Measurements from ENCODE around the gene LCE1D.

LCE1D gene, protein sequence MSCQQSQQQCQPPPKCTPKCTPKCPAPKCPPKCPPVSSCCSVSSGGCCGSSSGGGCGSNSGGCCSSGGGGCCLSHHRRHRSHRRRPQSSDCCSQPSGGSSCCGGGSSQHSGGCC

DNA sequence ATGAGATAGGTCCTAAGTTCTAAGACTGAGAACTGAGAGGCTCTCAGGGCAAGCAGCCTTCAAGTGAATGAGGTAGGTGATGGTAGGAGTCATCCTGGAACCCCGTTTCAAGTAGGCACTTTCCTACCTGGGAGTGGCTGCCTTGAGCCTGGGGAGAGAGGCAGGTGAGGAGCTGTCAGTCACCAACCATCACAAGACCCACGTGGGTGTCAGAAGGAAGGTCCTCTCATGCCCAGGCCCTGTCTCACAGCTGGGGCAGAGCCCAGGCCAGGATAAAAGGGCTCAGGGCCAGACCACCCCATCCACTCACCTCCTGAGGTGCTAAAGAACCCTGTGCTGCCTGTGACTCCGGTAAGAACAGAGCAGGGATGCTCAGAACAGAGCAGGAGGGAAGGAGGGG, at the start of gene LCE1D:
LCE1D (plus strand) TSS at position 301 of the 400 bp plus-strand sequence. CDS start 1,074 bp downstream, outside the sequence.
- DNase-seq: no peak

DNA sequence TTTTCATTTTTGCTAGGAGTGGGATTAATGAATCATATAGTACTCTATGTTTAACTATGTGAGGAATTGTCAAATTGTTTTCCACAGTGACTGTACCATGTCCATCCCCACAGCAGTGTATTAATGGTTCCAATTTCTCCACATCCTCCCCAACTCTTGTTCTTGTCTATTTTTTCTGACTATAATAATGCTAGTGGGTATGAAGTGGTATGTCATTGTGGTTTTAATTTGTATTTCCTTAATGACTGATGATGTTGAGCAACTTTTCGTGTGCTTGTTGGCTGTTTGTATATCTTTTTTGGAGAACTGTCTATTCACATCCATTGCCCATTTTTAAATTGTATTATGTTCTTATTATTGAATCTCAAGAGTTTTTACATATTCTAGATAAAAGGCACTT, 48.7 kb upstream of the LCE1D start:
- DNase-seq: no peak

DNA sequence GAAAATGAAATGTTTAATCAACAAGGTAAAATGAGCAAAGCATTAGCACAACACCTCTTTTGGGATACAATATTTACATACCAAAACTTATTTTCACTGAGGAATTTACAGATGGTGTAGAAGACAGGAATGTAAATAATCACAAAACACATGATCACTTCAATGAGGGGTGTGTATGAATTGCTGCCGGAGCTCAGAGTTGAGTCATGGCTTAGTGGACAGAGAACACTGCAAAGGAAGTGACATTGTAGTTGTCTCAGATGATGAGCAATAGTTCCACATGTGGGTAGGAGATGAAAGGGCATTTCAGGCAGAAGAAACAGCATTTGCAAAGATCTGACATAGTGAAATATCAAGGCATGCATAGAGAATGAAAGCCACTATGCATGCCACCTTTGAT, 44.3 kb upstream of the LCE1D start:
- no peak for DNase-seq

DNA sequence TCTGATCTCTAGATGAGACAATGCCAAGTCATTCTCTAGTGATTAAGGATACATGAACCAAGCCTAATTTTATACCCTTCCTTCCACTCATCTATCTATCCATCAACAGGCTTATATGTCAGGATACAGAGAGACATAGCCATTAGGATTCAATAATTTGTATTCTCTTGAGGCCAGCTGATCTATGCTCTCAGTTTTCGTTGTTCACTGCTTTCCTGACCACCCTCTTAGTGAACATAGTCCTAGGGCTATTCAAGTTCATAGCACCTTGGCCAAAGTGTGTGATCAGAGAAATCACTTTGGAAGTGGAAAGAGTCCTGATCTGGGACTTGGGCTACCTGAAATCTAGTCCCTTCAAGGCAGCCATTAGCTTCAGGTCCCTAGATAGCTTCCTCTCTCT, 42.9 kb upstream of the LCE1D start:
- no peak for DNase-seq

DNA sequence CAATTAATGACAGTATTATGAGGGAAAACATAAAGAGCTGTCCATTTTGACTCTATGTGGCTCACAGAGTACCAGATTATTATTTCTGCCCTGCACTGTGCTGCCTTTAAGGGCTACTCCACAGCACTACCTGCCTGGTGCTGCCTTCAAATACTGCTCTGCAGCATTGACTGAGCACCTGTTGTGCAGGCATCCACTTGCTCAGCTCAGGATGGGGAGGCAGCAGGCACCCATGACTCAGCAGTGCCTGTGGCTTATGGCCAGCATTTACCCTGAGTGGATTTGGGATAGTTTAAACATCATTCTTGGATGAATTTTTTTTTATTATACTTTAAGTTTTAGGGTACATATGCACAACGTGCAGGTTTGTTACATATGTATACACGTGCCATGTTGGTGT, 39.6 kb upstream of the LCE1D start:
- DNase-seq: no peak

DNA sequence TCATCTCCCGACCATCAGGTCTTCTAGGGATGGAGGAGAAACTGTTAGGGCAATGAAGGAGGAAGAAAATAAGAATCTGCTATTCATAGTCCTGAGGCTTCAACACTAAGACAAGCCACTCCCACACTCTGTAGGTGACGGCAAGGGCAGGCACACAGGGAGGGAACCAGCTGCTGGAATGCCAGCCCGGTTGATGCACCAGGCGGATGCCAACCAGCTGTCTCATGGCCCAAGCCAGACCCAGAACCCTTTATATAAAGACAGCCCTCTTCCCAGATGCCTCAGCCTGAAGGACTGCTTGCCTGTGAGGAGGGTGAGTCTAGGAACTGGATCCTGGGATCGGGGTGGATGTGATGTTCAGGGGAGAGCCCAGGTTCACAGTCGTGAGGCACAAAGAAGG, 38.8 kb upstream of the LCE1D start, which contains the start of gene KPRP:
KPRP (plus strand) TSS at position 279 of the 400 bp plus-strand sequence. CDS start 1,564 bp downstream, outside the sequence.
- DNase-seq: no peak

DNA sequence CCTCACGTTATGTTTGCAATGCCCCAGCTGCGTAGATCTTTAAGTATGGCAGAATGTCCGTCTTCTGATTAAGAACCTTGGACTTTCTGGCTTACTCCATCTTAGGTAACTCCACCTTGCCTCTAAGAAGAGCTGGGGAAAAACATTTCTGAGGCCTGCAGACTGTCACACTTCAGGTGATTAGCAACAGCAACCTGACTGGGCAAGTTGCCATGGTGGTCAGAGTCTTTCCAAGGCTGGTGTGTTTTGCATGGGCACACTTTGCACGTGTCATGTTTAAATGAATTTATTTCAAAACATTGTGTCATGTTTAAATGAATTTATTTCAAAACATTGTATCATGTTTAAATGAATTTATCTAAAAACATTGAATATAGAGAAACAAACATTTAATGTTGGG, 37.9 kb upstream of the LCE1D start:
- no peak for DNase-seq

DNA sequence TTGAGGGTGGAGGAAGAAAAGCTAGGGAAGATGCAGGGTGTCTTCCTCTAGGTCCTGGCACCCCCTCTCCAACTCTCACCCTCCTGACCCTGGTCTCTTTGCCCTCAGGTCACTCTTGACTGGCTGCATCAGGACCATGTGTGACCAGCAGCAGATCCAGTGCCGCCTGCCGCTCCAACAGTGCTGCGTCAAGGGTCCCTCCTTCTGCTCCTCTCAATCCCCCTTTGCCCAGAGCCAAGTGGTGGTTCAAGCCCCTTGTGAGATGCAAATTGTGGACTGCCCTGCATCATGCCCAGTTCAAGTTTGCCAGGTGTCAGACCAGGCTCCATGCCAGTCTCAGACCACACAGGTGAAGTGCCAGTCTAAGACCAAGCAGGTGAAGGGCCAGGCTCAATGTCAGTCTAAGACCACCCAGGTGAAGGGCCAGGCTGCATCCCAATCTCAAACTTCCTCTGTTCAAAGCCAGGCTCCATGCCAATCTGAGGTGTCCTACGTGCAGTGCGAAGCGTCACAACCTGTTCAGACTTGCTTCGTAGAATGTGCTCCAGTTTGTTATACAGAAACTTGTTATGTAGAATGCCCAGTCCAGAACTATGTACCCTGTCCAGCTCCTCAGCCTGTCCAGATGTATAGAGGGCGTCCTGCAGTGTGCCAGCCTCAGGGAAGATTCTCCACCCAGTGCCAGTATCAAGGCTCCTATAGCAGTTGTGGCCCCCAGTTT, 36.9 kb upstream of the LCE1D start:
- DNase-seq: no peak

DNA sequence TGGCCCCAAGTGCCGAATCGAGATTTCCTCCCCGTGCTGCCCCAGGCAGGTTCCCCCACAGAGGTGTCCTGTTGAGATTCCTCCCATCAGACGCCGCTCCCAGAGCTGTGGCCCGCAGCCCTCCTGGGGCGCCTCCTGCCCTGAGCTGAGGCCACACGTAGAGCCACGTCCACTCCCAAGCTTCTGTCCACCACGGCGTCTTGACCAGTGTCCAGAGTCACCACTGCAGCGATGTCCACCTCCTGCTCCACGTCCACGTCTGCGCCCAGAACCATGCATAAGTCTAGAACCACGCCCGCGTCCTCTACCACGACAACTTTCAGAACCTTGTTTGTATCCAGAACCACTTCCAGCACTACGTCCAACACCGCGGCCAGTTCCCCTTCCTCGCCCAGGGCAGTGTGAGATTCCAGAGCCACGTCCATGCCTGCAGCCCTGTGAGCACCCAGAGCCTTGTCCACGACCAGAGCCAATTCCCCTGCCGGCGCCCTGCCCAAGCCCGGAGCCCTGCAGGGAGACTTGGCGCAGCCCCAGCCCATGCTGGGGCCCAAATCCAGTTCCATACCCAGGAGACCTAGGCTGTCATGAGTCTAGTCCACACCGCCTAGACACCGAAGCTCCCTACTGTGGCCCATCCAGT, 35.9 kb upstream of the LCE1D start:
- no peak for DNase-seq

DNA sequence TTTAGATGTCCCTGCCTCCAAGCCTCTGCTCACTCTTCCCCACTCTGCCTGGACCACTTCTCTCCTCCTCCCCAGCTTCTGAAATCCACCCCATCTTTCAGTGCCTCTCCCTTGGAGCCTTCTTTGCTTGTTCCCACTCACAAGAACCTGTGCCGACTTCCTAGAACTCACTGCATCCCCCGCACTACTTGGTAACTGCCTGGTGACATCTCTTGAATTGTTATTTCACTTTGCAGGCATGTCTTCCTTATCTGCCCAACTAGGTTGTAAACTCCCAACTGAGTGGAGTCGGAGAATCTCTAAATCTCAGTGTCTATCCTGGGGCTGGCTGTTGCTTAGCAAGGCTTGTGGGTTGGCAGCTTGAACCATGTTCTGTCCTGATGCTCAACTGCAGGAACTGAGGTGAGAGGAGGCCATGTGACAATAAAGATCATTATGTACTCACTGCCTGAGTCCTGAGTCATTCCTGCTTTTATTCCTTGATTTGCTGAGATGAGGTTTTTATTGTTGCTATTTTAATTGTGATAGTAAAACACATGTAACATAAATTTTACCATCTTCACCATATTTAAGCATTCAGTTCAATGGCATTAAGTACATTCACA, 34.8 kb upstream of the LCE1D start:
- no peak for DNase-seq

DNA sequence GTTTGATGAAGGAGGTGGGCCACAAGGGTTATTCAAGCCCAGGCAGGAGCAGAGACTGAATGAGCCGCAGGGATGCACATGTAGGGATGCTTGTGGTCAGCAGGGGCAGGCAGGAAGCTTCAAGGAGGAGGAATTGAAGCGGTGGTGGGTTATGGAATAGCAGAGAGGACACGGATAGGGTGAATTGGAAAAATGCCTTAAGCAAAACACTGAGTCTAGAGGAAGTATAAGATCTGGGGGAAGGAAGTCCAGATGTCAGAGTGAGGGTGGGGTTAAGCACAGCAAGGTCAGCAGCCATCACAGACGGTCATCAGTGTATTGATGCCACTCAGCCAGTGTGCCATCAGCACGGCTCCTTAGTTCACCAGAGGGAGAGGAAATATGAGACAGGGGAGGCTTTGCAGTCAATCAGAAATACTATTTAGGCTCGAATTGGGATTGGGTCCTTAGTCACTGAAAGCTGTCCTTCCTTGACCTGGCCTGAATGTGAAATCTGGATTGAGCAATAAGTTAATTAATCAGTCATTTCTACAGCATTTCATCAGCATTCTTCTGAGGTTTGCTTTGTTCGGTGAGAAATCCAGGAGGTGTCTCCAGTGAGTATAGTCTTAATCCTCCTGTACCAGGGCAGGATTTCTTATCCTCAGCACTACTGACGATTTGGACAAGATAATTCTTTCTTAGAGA, 27.5 kb upstream of the LCE1D start:
- DNase-seq: no peak

DNA sequence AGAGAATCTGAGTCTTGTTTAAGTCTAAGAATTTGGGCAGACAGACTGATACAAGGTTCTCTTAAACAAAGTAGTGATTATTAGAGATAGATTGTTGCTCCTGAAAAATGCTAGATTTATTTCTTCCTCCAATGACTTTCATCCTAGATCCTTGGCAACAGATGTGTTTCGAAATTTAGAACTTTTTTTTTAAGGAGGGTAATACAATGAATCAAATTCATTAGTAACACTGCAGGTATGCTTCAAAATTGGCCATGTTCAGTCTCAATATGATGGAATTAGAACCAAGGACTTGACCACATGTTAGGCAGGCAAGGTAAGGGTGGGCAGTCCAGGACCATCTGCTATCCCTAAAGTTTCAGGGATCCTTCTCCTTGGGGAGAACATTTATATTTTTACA, 26.1 kb upstream of the LCE1D start:
- DNase-seq: no peak

DNA sequence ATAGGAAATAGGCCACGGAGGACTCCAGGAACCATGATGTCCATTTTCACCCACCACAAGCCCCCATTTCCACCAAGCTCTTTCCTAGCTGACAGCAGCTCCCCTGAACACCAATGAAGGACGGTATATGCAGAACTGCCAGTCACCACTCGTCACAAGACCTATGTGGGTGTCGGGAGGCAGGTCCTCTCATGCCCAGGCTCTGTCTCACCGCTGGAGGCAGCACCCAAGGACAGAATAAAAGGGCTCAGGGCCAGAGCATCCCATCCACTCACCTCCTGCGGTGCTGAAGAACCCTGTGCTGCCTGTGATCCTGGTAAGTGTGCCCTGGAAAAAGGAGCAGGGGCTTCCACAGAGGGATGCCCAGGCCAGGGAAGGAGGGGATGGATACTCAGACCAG, 21.6 kb upstream of the LCE1D start, which contains the start of gene LCE1F:
LCE1F (plus strand) TSS at position 266 of the 400 bp plus-strand sequence. CDS start 1,232 bp downstream, outside the sequence.
- DNase-seq: no peak

DNA sequence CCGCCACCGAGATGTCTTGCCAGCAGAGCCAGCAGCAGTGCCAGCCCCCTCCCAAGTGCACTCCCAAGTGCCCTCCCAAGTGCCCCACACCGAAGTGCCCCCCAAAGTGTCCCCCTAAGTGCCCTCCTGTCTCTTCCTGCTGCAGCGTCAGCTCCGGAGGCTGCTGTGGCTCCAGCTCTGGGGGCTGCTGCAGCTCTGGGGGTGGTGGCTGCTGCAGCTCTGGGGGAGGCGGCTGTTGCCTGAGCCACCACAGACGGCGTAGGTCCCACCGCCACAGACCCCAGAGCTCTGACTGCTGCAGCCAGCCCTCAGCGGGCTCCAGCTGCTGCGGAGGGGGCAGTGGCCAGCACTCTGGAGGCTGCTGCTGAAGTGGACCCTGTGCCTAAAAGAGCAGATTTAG, 20.2 kb upstream of the LCE1D start:
- DNase-seq: no peak

DNA sequence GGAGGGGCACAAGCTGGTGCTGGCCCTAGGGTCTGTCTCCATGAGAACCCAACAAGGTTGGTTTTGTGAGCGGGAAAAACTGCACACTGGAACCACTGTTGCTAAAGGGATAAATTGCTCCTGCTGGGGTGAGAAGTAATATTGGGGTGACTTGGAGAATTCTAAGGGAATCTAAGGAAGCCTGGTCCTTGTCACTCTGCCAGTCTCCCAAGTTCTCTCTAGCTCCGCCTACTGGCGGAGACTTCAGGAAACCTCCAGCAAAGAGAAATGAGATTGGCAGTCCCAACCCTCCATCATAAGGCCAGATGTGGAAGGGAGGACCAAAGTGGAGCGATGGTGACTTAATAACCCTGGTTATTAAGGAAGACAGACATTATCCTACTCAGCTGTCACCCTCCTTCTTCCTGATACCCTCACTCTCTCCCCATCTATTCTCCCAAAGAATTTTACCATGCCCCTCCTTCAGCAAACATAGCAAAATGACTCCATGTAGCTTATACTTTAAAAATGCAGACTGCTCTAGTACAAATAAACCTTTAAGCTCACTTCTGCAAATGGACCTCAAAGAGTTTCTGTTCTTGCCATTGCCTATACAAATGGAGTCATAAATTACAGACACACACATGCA, 18.9 kb upstream of the LCE1D start:
- no peak for DNase-seq

DNA sequence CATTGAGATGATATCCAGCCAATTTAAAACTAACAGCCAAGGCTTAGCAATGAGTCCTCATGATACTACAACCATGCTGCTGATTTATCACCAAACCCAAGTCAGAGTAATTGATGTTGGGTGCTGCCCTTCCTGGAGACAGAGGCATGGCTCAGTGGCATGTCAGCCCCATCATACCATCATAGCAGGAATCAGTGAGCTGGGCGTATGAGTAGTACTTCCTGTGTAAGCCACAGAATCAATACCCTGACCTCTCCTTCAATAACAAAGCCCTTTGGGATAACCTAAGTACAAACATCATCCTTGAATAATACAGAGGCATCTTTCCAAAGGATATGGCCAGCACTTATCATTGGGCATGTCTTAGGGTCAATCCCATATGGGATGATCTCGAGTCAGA, 13.4 kb upstream of the LCE1D start:
- no peak for DNase-seq

DNA sequence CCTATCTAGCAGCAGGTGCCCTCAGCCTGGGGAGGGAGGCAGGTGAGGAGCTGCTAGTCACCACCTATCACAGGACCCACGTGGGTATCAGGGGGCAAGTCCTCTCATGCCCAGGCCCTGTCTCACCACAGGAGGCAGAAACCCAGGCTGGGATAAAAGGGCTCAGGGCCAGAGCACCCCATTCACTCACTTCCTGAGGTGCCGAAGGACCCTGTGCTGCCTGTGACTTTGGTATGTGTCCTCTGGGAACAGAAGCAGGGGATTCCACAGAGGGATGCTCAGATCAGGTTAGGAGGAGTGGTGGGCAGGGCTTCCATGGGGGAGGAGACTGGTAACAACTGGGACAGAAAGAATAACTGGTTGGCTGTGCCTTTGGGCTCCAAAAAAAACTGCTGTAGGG, 10.4 kb upstream of the LCE1D start, which contains the start of gene LCE1E:
LCE1E (plus strand) TSS at position 181 of the 400 bp plus-strand sequence. CDS start 1,043 bp downstream, outside the sequence.
- DNase-seq: no peak

DNA sequence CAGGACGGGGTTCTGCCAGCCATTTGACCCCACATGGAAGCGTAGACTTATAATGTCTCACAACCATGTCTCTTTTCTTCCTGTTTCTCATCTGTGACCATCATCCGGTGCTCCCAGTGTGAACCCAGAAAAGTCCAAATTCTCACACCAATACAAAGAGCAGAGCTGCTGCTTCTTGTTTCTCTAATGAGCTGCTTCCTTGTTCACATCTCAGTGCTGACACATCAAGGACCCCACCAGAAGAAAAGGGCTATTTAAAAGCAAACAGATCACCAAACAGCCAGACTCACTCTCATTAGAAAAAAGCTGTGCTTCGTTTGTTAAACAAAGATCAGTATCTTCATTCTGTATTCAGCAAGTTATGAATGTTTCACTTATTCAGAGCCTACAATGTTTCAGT, 835 bp upstream of the LCE1D start:
- no peak for DNase-seq

DNA sequence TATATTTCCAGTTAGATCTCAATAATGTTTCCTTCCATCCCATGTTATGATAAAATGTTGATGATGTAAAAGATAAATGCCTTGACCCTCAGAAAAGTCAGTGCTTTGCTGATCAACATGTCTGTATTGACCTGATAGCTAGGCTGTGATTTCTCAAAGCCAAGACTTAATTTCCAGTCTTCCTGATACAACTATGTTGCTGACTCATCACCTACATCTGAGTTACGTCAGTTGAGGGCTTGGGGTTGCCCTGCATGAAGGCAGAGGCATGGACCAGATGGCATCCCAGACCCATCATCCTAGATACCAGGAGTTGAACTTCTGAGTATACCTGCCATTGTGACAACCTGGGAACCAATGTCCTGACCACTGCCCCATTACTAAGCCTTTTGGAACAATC, 4.8 kb downstream of the LCE1D start:
- DNase-seq: no peak

DNA sequence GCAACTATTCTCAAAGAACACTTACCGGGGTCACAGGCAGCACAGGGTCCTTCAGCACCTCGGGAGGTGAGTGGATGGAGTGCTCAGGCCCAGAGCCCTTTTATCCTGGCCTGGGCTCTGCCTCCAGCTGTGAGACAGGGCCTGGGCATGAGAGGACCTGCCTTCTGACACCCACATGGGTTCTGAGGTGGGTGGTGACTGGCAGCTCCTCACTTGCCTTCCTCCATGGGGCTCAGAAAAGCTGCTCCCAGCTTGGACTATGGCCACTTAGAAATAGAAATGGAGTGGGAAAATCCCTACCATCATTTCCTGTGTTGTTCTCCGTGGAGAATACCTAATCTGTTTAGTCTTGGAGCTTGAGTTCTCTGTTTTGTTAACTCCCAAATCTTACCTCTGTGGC, 10.1 kb downstream of the LCE1D start, which contains the start of gene LCE1C:
LCE1C (minus strand) TSS at position 76 of the 400 bp plus-strand sequence. CDS start 1,173 bp downstream, outside the sequence.
- no peak for DNase-seq

DNA sequence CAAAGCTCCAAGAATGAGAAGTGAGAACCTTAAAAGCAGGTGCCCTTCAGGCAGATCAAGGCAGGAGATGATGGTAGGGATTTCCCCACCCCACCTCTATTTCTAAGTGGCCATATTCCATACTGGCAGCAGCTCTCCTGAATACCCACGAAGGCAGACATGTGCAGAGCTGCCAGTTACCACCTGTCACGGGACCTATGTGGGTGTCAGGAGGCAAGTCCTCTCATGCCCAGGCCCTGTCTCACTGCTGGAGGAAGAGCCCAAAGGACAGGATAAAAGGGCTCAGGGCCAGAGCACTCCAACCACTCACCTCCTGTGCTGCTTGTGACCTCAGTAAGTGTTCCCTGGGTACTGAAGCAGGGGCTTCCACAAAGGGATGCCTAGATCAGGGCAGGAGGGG, 14.5 kb downstream of the LCE1D start:
- DNase-seq: no peak

DNA sequence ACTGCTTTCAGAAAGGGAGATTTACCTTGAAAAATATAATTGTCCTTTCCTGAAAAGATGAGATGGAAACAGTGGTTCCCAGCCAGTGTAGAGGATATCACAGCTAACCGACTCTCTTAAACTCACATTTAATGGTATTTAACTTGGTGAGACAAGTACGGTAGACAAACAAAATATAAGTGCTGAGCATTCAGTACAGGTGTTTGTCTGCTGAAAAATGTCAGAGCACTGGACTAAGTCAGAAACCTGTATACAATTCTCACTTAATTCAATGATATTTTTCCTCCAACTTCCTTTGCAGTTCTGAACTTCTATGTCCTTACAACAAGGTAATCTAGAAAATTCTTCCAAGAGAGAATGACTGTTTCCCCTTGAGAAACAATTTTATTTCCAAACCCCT, 15.2 kb downstream of the LCE1D start, which contains the start of gene LCE1B:
LCE1B (plus strand) TSS at position 301 of the 400 bp plus-strand sequence. CDS start 476 bp downstream, outside the sequence.
- DNase-seq: no peak
